Peyer's patch (tissue), 4 donors: Measurements from ENCODE around the gene FUCA1. TPM values are rescaled to one million over a fixed set of nuclear protein-coding genes. Genes with fewer than 3 reads are reported as not detected.
"Not testable (repeated sequence)": the region's sequence is repeated elsewhere in the genome, so short reads cannot be mapped to it uniquely, and the experiment has no call there.

Experiments used
- DNase-seq, 3 donors: peaks; one replicate each; pipeline ENCODE4 v3.0.0-alpha.2; 2017 to 2019
- H3K27ac ChIP-seq, 4 donors: fragments of 200-600 bp; sonication (generic); one replicate each; pipeline ENCODE4 v1.5.1; 2016 to 2019
- H3K27me3 ChIP-seq, 2 donors: fragments of 200-600 bp; sonication (generic); one replicate each; pipeline ENCODE4 v1.5.1; 2019
- H3K36me3 ChIP-seq, 3 donors: fragments of 200-600 bp; sonication (generic); one replicate each; pipeline ENCODE4 v1.5.1; 2016 to 2019
- H3K4me1 ChIP-seq, 4 donors: fragments of 200-600 bp; sonication (generic); one replicate each; pipeline ENCODE4 v1.5.1; 2016 to 2019
- H3K4me3 ChIP-seq, 4 donors: fragments of 200-600 bp; sonication (generic); 1 replicate in 3 of 4; 2 replicates in 1 of 4; pipeline ENCODE4 v1.5.1; 2016 to 2019; ENCODE audit warnings: mild to moderate bottlenecking in 1 of 4
- H3K9me3 ChIP-seq, 4 donors: fragments of 200-600 bp; sonication (generic); one replicate each; pipeline ENCODE4 v1.5.1; 2016 to 2019; ENCODE audit warnings: mild to moderate bottlenecking in 1 of 4
- POLR2A ChIP-seq, 2 donors: fragments of 450-650 bp; IDR thresholded peaks; one replicate each; pipeline ENCODE4 v1.5.1; 2017; ENCODE audit warnings: antibody characterized with exemption in 2 of 2, mild to moderate bottlenecking in 2 of 2, moderate library complexity in 2 of 2
- total RNA-seq, 4 donors: library from RNA; depleted of rRNA; stranded (reverse); fragments of >200 nt; gene quantifications; one replicate each; pipeline ENCODE4 v1.1.0, GENCODE V29; 2016
- TF ChIP-seq, protein P1 (sequence below), 6 experiments: fragments of 450-650 bp in 4 of 6; fragments of 200-600 bp in 2 of 6; sonication (generic) in 1 of 6; IDR thresholded peaks; one replicate each; pipeline ENCODE4 v1.5.1; 2017 to 2019; ENCODE audit warnings: antibody characterized with exemption in 6 of 6, mild to moderate bottlenecking in 3 of 6, moderate library complexity in 1 of 6

Gene FUCA1
- total RNA-seq, 4 donors from 2014 or later: 47.9 to 182 (median 107) TPM

DNA sequence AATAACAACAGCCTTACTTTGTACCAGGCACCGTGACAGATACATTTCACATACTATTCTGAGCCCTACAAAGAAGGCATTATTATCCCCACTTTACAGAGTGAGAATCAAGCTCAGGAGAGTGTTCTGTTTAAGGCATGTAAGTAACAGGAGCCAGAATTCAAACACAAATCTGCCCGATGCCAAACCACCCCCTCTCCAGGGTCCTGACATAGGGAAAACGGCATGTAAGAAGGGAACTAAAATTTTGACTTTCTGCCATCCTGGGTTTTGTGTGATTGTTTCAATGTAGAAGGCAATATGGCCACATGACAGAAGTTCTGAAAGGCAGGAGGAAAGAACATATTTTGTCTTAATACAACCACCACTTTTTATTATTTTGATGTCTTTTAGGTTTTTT lies 5.5 kb downstream of the FUCA1 start:
- H3K27me3 ChIP-seq: no peaks in the 10 kb centered on the region
- TF ChIP-seq, protein P1, sequence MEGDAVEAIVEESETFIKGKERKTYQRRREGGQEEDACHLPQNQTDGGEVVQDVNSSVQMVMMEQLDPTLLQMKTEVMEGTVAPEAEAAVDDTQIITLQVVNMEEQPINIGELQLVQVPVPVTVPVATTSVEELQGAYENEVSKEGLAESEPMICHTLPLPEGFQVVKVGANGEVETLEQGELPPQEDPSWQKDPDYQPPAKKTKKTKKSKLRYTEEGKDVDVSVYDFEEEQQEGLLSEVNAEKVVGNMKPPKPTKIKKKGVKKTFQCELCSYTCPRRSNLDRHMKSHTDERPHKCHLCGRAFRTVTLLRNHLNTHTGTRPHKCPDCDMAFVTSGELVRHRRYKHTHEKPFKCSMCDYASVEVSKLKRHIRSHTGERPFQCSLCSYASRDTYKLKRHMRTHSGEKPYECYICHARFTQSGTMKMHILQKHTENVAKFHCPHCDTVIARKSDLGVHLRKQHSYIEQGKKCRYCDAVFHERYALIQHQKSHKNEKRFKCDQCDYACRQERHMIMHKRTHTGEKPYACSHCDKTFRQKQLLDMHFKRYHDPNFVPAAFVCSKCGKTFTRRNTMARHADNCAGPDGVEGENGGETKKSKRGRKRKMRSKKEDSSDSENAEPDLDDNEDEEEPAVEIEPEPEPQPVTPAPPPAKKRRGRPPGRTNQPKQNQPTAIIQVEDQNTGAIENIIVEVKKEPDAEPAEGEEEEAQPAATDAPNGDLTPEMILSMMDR (IDR thresholded peaks at IDR 0.05): no peak
- no peak for TF ChIP-seq POLR2A (IDR thresholded peaks at IDR 0.05)
- no peak overlapping the region for H3K4me3 ChIP-seq
- peaks cover 0 to 63% (median 4%) of the 10 kb centered on the region in 3 donors for H3K36me3 ChIP-seq
- no peak for DNase-seq
- H3K4me1 ChIP-seq: peaks cover 0 to 17% (median 2%) of the 10 kb centered on the region in 4 donors
- no peak overlapping the region for H3K27ac ChIP-seq
- no peaks in the 10 kb centered on the region for H3K9me3 ChIP-seq

GRCh38 chr1:23854568-23854967 lies 13.5 kb downstream of the FUCA1 start:
- Histone ChIP-seq H3K27ac (no peak overlapping the region), H3K27me3 (no peaks in the 10 kb centered on the region), H3K36me3 (peaks cover 0 to 66% (median 4%) of the 10 kb centered on the region in 3 donors), H3K9me3 (no peaks in the 10 kb centered on the region), H3K4me3 (no peak overlapping the region), H3K4me1 (no peaks in the 10 kb centered on the region)
- TF ChIP-seq, protein P1 (IDR thresholded peaks at IDR 0.05): no peak
- no peak for TF ChIP-seq POLR2A (IDR thresholded peaks at IDR 0.05)
- no peak for DNase-seq

DNA sequence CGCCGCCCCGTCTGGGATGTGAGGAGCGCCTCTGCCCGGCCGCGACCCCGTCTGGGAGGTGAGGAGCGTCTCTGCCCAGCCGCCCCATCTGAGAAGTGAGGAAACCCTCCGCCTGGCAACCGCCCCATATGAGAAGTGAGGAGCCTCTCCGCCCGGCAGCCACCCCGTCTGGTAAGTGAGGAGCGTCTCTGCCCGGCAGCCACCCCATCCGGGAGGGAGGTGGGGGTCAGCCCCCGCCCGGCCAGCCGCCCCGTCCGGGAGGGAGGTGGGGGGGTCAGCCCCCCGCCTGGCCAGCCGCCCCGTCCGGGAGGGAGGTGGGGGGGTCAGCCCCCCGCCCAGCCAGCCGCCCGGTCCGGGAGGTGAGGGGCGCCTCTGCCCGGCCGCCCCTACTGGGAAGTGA lies 15.0 kb downstream of the FUCA1 start:
- H3K27ac ChIP-seq, H3K9me3 ChIP-seq, DNase-seq, H3K27me3 ChIP-seq, H3K4me1 ChIP-seq, H3K4me3 ChIP-seq: not testable (repeated sequence)
- H3K36me3 ChIP-seq: peaks cover 0 to 61% (median 0%) of the 10 kb centered on the region in 3 donors

DNA sequence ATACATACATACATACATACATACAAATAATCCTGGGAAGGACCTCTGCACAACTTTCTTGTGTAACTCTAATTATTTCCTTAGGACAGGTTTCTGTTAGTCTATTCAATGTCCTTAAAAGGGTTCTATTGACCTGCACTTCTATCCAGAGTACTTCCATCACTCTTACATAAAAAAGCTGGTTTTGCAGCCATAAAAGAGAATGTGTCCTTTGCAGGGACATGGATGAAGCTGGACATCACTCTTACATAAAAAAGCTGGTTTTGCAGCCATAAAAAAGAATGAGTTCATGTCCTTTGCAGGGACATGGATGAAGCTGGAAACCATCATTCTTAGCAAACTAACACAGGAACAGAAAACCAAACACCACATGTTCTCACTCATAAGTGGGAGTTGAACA lies 16.7 kb downstream of the FUCA1 start:
- not testable (repeated sequence) for DNase-seq, H3K9me3 ChIP-seq, H3K27me3 ChIP-seq, H3K4me3 ChIP-seq, H3K27ac ChIP-seq, H3K4me1 ChIP-seq
- peaks cover 0 to 61% (median 0%) of the 10 kb centered on the region in 3 donors for H3K36me3 ChIP-seq

DNA sequence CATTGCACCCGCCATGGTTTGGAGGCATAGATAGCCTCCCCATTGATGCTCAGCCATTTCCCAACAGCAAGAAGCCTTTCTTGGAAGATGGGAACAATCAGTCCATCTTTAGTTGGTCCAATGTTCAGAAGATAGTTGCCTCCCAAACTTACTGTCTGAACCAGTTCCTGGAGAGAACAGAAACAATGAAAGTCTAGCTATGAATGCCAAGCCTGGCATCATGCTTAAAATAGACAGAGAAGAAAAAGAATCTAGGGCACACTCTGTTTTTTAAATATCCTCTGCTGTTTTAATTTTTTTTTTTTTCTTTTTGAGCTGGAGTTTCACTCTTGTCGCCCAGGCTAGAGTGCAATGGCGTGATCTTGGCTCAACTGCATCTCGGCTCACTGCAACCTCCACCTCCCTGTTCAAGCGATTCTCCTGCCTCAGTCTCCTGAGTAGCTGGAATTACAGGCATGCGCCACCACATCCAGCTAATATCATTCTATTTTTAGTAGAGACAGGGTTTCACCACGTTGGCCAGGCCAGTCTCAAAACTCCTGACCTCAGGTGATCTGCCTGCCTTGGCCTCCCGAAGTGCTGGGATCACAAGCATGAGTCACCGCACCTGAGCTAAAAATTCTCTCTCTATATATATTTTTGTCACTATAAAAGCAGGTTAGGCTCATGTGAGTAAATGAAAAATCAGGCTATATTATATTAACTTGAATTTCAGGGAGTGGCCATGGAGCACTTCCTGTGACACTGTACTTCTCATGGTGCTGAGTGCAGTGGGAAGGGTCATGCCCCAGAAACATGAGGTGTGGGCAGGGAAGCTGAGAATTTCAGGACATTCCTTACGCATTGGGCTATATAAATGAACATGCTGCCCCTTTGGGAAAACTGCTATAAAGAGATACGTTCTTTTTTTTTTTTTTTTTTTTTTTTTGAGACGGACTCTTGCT lies 19.1 kb downstream of the FUCA1 start:
- H3K27me3 ChIP-seq: no peaks in the 10 kb centered on the region
- no peak for TF ChIP-seq POLR2A (IDR thresholded peaks at IDR 0.05)
- TF ChIP-seq, protein P1 (IDR thresholded peaks at IDR 0.05): no peak
- no peak for DNase-seq
- H3K36me3 ChIP-seq: peaks cover 0 to 52% (median 3%) of the 10 kb centered on the region in 3 donors
- no peaks in the 10 kb centered on the region for H3K9me3 ChIP-seq
- H3K4me3 ChIP-seq: no peak overlapping the region
- no peak overlapping the region for H3K27ac ChIP-seq
- no peaks in the 10 kb centered on the region for H3K4me1 ChIP-seq

DNA sequence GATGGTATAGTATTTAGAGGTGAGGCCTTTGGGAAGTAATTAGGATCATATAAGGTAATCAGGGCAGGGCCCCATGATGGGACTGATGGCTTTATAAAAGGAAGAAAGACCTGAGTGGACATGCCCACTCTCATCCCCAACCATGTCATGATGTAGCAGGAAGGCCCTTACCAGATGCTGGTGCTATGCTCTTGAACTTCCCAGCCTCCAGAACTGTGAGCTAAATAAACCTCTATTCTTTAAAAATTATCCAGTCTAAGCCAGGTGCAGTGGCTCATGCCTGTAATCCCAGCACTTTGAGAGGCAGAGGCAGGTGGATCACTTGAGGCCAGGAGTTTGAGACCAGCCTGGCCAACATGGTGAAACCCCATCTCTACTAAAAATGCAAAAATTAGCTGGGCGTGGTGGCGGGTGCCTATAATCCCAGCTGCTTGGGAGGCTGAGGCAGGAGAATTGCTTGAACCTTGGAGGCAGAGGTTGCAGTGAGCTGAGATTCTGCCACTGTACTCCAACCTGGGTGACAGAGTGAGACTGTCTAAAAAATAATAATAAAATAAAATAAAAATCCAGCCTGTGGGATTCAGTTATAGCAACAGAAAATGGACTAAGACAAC lies 20.5 kb downstream of the FUCA1 start:
- peaks cover 0 to 52% (median 3%) of the 10 kb centered on the region in 3 donors for H3K36me3 ChIP-seq
- not testable (repeated sequence) for H3K4me3 ChIP-seq, H3K4me1 ChIP-seq, H3K27ac ChIP-seq, H3K27me3 ChIP-seq, H3K9me3 ChIP-seq, DNase-seq

- DNase-seq: no peak
- Histone ChIP-seq H3K9me3 (no peaks in the 10 kb centered on the region), H3K4me3 (no peak overlapping the region), H3K4me1 (no peaks in the 10 kb centered on the region), H3K27me3 (no peaks in the 10 kb centered on the region), H3K27ac (no peak overlapping the region), H3K36me3 (peaks cover 0 to 46% (median 3%) of the 10 kb centered on the region in 3 donors)
- no peak for TF ChIP-seq POLR2A (IDR thresholded peaks at IDR 0.05)
- TF ChIP-seq, protein P1 (IDR thresholded peaks at IDR 0.05): no peak
Observed at GRCh38 chr1:23845163-23845562, 22.9 kb downstream of the FUCA1 start.
